Endothelial cell of umbilical vein (primary cell): Measurements from ENCODE around the gene PRKD1.

Experiments used
- CTCF ChIP-seq, 2 donors: IDR thresholded peaks; 1 replicate in 1 of 2; 2 replicates in 1 of 2; pipeline ENCODE4 v1.5.1; 2011; ENCODE audit warnings: low read length in 2 of 2, mild to moderate bottlenecking in 2 of 2, moderate library complexity in 2 of 2, control low read depth in 1 of 2, inconsistent platforms in 1 of 2, low read depth in 1 of 2; ENCODE audit not compliant: insufficient read depth in 1 of 2; ENCODE audit errors: extremely low read depth in 1 of 2
- EZH2 ChIP-seq: IDR thresholded peaks from 2 replicates; pipeline ENCODE4 v1.6.1; 2012; ENCODE audit warnings: borderline replicate concordance, low read depth, mild to moderate bottlenecking, moderate library complexity, low read length, inconsistent platforms; ENCODE audit not compliant: severe bottlenecking
- FOS ChIP-seq: IDR thresholded peaks from 2 replicates; pipeline ENCODE4 v1.6.1; 2011; ENCODE audit warnings: mild to moderate bottlenecking, low read length, moderate library complexity, borderline replicate concordance; ENCODE audit not compliant: insufficient read depth
- GATA2 ChIP-seq: IDR thresholded peaks from 2 replicates; pipeline ENCODE4 v1.7.0; 2011; ENCODE audit warnings: low read depth, mild to moderate bottlenecking, moderate library complexity, mixed read lengths, low read length; ENCODE audit not compliant: insufficient read length, insufficient read depth
- JUN ChIP-seq: IDR thresholded peaks from 2 replicates; pipeline ENCODE4 v1.6.1; 2011; ENCODE audit warnings: borderline replicate concordance, low read depth; ENCODE audit not compliant: insufficient read length, insufficient read depth
- MAX ChIP-seq: IDR thresholded peaks from 2 replicates; pipeline ENCODE4 v1.6.1; 2011; ENCODE audit not compliant: insufficient read depth, insufficient read length
- MYC ChIP-seq: IDR thresholded peaks from one replicate; pipeline ENCODE4 v1.6.1; 2011; ENCODE audit warnings: mild to moderate bottlenecking, low read depth, low read length
- POLR2A ChIP-seq: IDR thresholded peaks from 2 replicates; pipeline ENCODE4 v1.6.1; 2012; ENCODE audit warnings: low read depth, mild to moderate bottlenecking, control low read depth, low read length
- POLR2AphosphoS5 ChIP-seq: IDR thresholded peaks from 2 replicates; pipeline ENCODE4 v1.6.1; 2012; ENCODE audit warnings: low read depth, mild to moderate bottlenecking, control low read depth, low read length, moderate library complexity; ENCODE audit not compliant: insufficient read depth

DNA sequence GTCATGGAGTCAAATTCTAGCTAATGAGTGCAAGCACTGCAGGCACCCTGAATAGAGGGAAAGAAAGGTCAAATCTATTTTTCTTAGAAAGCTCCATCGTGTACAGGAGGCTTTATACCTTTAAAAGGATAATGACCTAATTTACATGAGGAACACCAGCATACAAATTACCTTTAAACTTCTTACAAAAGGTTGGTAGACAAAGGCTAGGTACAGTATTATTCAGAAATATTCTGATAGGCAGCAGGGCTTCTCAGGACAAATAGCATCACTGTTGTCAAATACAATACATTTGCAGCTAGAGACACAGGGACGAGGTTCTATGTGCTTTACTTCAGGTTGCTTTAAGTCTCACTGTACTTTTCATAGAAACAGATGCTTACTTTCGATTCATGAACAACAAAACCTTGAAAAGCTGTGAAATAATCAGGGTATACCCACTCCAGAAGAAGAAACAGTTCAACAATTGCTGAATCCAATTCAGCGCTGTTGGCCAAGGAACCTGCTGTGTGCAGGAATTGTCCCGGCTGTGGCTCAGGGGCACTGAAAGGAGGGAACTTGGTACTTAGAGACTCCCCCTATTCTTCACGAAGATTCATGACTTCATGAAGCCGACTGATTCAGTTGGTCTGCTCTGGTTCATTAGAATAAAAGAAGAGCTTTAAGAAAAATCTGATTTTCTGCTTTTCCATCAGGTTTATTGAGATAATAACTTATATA, 252.9 kb downstream of the PRKD1 start:
- TF ChIP-seq CTCF (IDR thresholded peaks at IDR 0.05; ENCODE audit: extremely low read depth in 1 of 2, insufficient read depth in 1 of 2, low read depth in 1 of 2, low read length in 2 of 2) = no peak
- no peak for TF ChIP-seq MAX
- TF ChIP-seq POLR2AphosphoS5 = no peak
- TF ChIP-seq MYC = no peak
- no peak for TF ChIP-seq GATA2
- TF ChIP-seq EZH2 = no peak
- no peak for TF ChIP-seq POLR2A
- no peak for TF ChIP-seq FOS
- no peak for TF ChIP-seq JUN
